H1 (cell line): ENCODE results near the gene IFITM2. TPM values are rescaled to one million over a fixed set of nuclear protein-coding genes. Genes with fewer than 3 reads are reported as not detected.

Experiments used
- ATF2 ChIP-seq: IDR thresholded peaks from 2 replicates; pipeline ENCODE4 v1.6.1; 2012; ENCODE audit warnings: low read length, inconsistent platforms
- ATF3 ChIP-seq: IDR thresholded peaks from 2 replicates; pipeline ENCODE4 v1.6.1; 2011; ENCODE audit warnings: low read depth, mild to moderate bottlenecking, low read length; ENCODE audit not compliant: insufficient read depth
- BACH1 ChIP-seq: IDR thresholded peaks from 2 replicates; pipeline ENCODE4 v1.6.1; 2012; ENCODE audit warnings: low read length, improper control_type of control experiment
- CHD2 ChIP-seq: IDR thresholded peaks from 2 replicates; pipeline ENCODE4 v1.6.1; 2012; ENCODE audit warnings: low read length, improper control_type of control experiment
- CTBP2 ChIP-seq: IDR thresholded peaks from 2 replicates; pipeline ENCODE4 v1.7.0; 2011; ENCODE audit warnings: borderline replicate concordance, mild to moderate bottlenecking, moderate library complexity, mixed read lengths, low read length; ENCODE audit not compliant: insufficient read depth, insufficient read length
- EGR1 ChIP-seq: IDR thresholded peaks from 2 replicates; pipeline ENCODE4 v1.6.1; 2011; ENCODE audit warnings: low read depth, low read length, borderline replicate concordance
- FOSL1 ChIP-seq: IDR thresholded peaks from 2 replicates; pipeline ENCODE4 v1.6.1; 2011; ENCODE audit warnings: mild to moderate bottlenecking, low read depth, low read length, moderate library complexity; ENCODE audit not compliant: insufficient read depth
- GTF2F1 ChIP-seq: IDR thresholded peaks from 2 replicates; pipeline ENCODE4 v1.6.1; 2012; ENCODE audit warnings: low read depth, low read length, improper control_type of control experiment, borderline replicate concordance
- HDAC2 ChIP-seq, 2 experiments: fragments of 300-600 bp in 1 of 2; sonication (generic) in 1 of 2; IDR thresholded peaks; 2 replicates each; pipeline ENCODE4 v1.6.1; 2011 to 2012; ENCODE audit warnings: low read depth in 2 of 2, low read length in 2 of 2, mild to moderate bottlenecking in 2 of 2, moderate library complexity in 2 of 2, borderline replicate concordance in 1 of 2, inconsistent platforms in 1 of 2
- HDAC6 ChIP-seq: IDR thresholded peaks from one replicate; pipeline ENCODE4 v1.7.1; 2012; ENCODE audit warnings: low read depth, mild to moderate bottlenecking, inconsistent platforms, low read length, moderate library complexity
- KDM4A ChIP-seq: IDR thresholded peaks from one replicate; pipeline ENCODE4 v1.7.1; 2012; ENCODE audit warnings: low read depth, mild to moderate bottlenecking, moderate library complexity, low read length, inconsistent platforms; ENCODE audit not compliant: severe bottlenecking
- MAX ChIP-seq: IDR thresholded peaks from 2 replicates; pipeline ENCODE4 v1.6.1; 2012; ENCODE audit warnings: inconsistent platforms
- NANOG ChIP-seq: IDR thresholded peaks from 2 replicates; pipeline ENCODE4 v1.6.1; 2011; ENCODE audit warnings: low read length, low read depth, mild to moderate bottlenecking, inconsistent platforms; ENCODE audit not compliant: insufficient read depth, poor library complexity, severe bottlenecking
- POLR2A ChIP-seq, 2 experiments: IDR thresholded peaks; 1 replicate in 1 of 2; 2 replicates in 1 of 2; pipeline ENCODE4 v1.6.1; 2011; ENCODE audit warnings: low read depth in 2 of 2, low read length in 2 of 2, mild to moderate bottlenecking in 2 of 2; ENCODE audit errors: control extremely low read depth in 1 of 2
- RNF2 ChIP-seq: fragments of 200-900, 300-1000 bp; sonication (generic); IDR thresholded peaks from 2 replicates; pipeline ENCODE4 v1.7.1; 2016; ENCODE audit warnings: borderline replicate concordance, low read depth, mild to moderate bottlenecking, antibody characterized with exemption, low read length; ENCODE audit not compliant: poor library complexity, severe bottlenecking; ENCODE audit errors: missing control alignments
- SP2 ChIP-seq: IDR thresholded peaks from 2 replicates; pipeline ENCODE4 v1.6.1; 2012; ENCODE audit warnings: mild to moderate bottlenecking, low read length, inconsistent platforms
- SRF ChIP-seq: IDR thresholded peaks from 2 replicates; pipeline ENCODE4 v1.6.1; 2011; ENCODE audit warnings: mild to moderate bottlenecking, low read depth, low read length, moderate library complexity
- YY1 ChIP-seq: IDR thresholded peaks from 2 replicates; pipeline ENCODE4 v1.6.1; 2011; ENCODE audit warnings: low read depth, mild to moderate bottlenecking, low read length
- polyA plus RNA-seq, 7 experiments: library from polyadenylated mRNA; depleted of rRNA in 3 of 7; stranded (reverse) in 5 of 7; unstranded in 2 of 7; fragments of >200 nt in 5 of 7; fragments of 200-250 nt in 2 of 7; gene quantifications; 1 replicate in 5 of 7; 2 replicates in 1 of 7; 4 replicates in 1 of 7; pipeline versions ENCODE4 v1.2.1 to v1.2.3, GENCODE V29; 2011 to 2013; ENCODE audit warnings: missing spikeins in 2 of 7, mixed read lengths in 2 of 7
- total RNA-seq: library from RNA; stranded (reverse); fragmentation: NEBNext Ultra II Directional; extraction: Animal tissue kit (Norgen Biotek cat#: 25700); gene quantifications from 2 replicates; pipeline ENCODE4 v1.2.1, GENCODE V29; 2021

The IFITM2 gene
- total and polyA plus RNA-seq, 2 of the 8 experiments (the other 6 are each of a cell fraction or from before 2014, with no cell fraction given), result 399 to 764 TPM

- TF ChIP-seq KDM4A (no peak), EGR1 (0 out of 2 replicates have a peak, but pooled peaks have one; percentile 57), BACH1 (peak; percentile 73), YY1 (no peak), HDAC2 (IDR thresholded peaks at IDR 0.05; ENCODE audit: borderline replicate concordance in 1 of 2, low read depth in 2 of 2, low read length in 2 of 2) (peak; percentile 31 to 81; a peak in 2 of 4 replicates), NANOG (peak; percentile 37), SP2 (no peak), ATF2 (no peak), GTF2F1 (no peak), RNF2 (no peak), SRF (no peak), ATF3 (no peak), CTBP2 (no peak), CHD2 (peak; percentile 56; the same call in 1 of the 2 replicates), MAX (peak; percentile 75), HDAC6 (no peak), POLR2A (IDR thresholded peaks at IDR 0.05; ENCODE audit: control extremely low read depth in 1 of 2, low read depth in 2 of 2, low read length in 2 of 2) (peak in 1 of 2 experiments; percentile 71; a peak in 2 of 3 replicates), FOSL1 (no peak)
Measured at GRCh38 chr11:355581-356458, 48.2 kb downstream of the IFITM2 start (continued).
